Colonic mucosa (tissue), 4 donors: ENCODE measurements around the gene MKLN1. TPM values are rescaled to one million over a fixed set of nuclear protein-coding genes. Genes with fewer than 3 reads are reported as not detected.

Experiments used
- DNase-seq: peaks from one replicate; pipeline ENCODE4 v3.0.0-alpha.2; 2020
- H3K27ac ChIP-seq: fragments of 200-600 bp; one replicate; pipeline ENCODE4 v1.8.0; 2021
- H3K27me3 ChIP-seq: fragments of 200-600 bp; one replicate; pipeline ENCODE4 v1.8.0; 2021
- H3K36me3 ChIP-seq: fragments of 200-600 bp; one replicate; pipeline ENCODE4 v1.8.0; 2021
- H3K4me1 ChIP-seq: fragments of 200-600 bp; one replicate; pipeline ENCODE4 v1.8.0; 2021; ENCODE audit warnings: mild to moderate bottlenecking
- H3K4me3 ChIP-seq: fragments of 200-600 bp; one replicate; pipeline ENCODE4 v1.8.0; 2021
- H3K9ac ChIP-seq, 2 donors: one replicate each; pipeline ENCODE4 v1.7.0; 2013; ENCODE audit warnings: control low read depth in 2 of 2, low read depth in 2 of 2, low read length in 2 of 2
- H3K9me3 ChIP-seq: fragments of 200-600 bp; one replicate; pipeline ENCODE4 v1.8.0; 2021
- CTCF ChIP-seq: fragments of 200-600 bp; IDR thresholded peaks from one replicate; pipeline ENCODE4 v1.8.0; 2022; ENCODE audit warnings: antibody characterized with exemption, mild to moderate bottlenecking
- intact Hi-C: fragments of 100-400 bp; cut with DNase I; formaldehyde crosslinking; loops from one replicate; pipeline ENCODE4 v1.14.1; 2022
- total RNA-seq, 2 donors: library from RNA; stranded (reverse); fragmentation: NEBNext Ultra II Directional in 1 of 2; extraction: Animal tissue kit (Norgen Biotek cat#: 25700) in 1 of 2; gene quantifications; one replicate each; pipeline ENCODE4 v1.2.1, GENCODE V29; 2021
- donor health status: healthy.
- donor health status: DM: no; HTN: no; CAD: no.
- donor health status: DM: no; HTN: no; CAD: no.

MKLN1 gene
- total RNA-seq, 2 donors from 2014 or later = 35.1 to 48.7 TPM

DNA sequence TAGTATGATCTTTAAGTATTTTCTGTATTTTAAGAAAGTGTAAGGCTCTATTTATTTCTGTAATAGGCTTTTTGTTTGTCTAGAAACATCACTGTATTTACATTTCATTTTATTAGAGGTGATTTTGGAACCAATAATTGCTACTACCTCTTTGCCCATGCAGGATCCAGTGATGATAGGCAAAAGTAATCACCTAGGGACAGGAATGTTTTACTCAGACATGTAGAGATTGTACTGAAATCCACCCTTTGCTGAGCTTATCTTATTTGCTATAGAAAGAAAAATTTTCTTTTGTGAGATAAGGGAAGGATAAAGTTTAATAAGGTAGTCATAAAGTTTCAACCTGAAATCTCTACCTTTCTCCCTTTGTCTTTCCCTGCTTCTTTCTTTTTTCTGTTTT, 73.5 kb downstream of the MKLN1 start:
- intact Hi-C loops = no loop called here
- Histone ChIP-seq H3K4me1 (no peaks in the 10 kb centered on the region), H3K4me3 (no peak overlapping the region), H3K27ac (no peak overlapping the region), H3K36me3 (no peaks in the 10 kb centered on the region), H3K9me3 (no peaks in the 10 kb centered on the region), H3K9ac (no peak overlapping the region), H3K27me3 (no peaks in the 10 kb centered on the region)
- TF ChIP-seq CTCF = no peak
- no peak for DNase-seq

- H3K27me3 ChIP-seq = no peaks in the 10 kb centered on the region
- H3K9me3 ChIP-seq = no peaks in the 10 kb centered on the region
- H3K9ac ChIP-seq = no peak overlapping the region
- H3K4me1 ChIP-seq = no peaks in the 10 kb centered on the region
- H3K27ac ChIP-seq = no peak overlapping the region
- intact Hi-C loops = no loop called here
- H3K36me3 ChIP-seq = no peaks in the 10 kb centered on the region
- DNase-seq = no peak
- TF ChIP-seq CTCF = no peak
- H3K4me3 ChIP-seq = no peak overlapping the region
Measured at GRCh38 chr7:131403322-131403721, 75.6 kb downstream of the MKLN1 start.

DNA sequence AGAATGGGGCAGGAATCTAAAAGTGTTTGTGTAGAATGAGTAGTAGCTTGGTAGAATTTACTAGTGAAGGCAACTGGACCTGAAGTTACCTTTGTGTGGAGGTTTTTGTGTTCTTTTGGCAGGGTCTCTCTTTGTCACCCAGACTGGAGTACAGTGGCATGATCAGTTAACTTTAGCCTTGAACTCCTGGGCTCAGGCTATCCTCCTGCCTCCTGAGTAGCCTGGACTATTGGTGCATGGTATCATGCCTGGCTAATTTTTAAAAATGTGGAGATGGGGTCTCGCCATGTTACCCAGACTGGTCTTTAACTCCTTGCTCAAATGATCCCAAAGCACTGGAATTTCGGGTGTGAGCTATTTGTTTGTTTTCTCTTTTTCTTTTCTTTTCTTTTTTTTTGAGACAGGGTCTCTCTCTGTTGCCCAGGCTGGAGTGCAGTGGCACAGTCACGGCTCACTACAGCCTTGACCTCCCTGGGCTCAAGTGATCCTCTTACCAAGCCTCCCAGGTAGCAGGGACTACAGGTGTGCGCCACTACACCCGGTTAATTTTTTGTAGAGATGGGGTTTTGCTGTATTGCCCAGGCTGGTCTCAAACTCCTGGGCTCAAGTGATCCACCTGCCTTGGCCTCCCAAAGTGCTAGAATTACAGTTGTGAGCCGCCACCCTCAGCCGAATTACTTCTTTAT, 76.7 kb downstream of the MKLN1 start:
- H3K27me3 ChIP-seq = no peaks in the 10 kb centered on the region
- intact Hi-C loops = no loop called here
- H3K36me3 ChIP-seq = no peaks in the 10 kb centered on the region
- no peaks in the 10 kb centered on the region for H3K4me1 ChIP-seq
- H3K9ac ChIP-seq = no peak overlapping the region
- no peak overlapping the region for H3K4me3 ChIP-seq
- no peak overlapping the region for H3K27ac ChIP-seq
- TF ChIP-seq CTCF = no peak
- DNase-seq = no peak
- no peaks in the 10 kb centered on the region for H3K9me3 ChIP-seq

DNA sequence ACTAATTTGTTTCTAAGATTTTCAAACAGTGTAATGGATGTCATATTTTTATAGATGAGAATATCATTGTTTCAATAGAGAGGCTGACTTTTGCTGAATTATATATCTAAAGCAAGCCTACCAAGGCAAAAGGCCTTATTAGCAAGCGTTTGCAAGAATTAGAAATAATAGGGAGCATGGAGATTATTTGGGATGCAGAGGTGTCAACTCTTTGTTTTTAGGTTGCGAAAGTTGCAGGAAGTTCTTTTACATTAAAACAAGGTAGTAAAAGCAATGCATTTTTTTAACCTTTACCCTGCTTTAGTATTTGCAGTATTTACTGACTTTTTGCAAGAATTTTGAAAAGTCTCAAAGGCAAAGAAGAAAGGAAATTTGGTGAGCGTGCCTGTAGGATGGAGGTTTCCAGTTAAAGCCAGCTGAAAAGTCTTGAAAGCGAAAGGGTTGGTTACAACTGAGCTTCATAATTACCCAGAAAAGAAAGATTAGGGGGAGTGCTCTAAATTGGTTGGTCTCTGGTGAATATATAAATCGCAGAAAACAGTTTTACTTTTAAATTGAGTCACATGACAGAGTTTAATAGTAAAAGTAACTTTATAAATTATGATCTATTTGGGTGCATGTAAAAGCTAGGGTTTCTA, 81.6 kb downstream of the MKLN1 start:
- H3K36me3 ChIP-seq = no peaks in the 10 kb centered on the region
- H3K9me3 ChIP-seq = no peaks in the 10 kb centered on the region
- H3K4me1 ChIP-seq = no peaks in the 10 kb centered on the region
- no peak for DNase-seq
- intact Hi-C loops = no loop called here
- H3K27me3 ChIP-seq = no peaks in the 10 kb centered on the region
- no peak overlapping the region for H3K27ac ChIP-seq
- H3K9ac ChIP-seq = no peak overlapping the region
- no peak overlapping the region for H3K4me3 ChIP-seq
- no peak for TF ChIP-seq CTCF

GRCh38 chr7:131412031-131412430, 84.4 kb downstream of the MKLN1 start:
- Histone ChIP-seq H3K36me3 (no peaks in the 10 kb centered on the region), H3K4me3 (no peak overlapping the region), H3K4me1 (no peaks in the 10 kb centered on the region), H3K9me3 (no peaks in the 10 kb centered on the region), H3K9ac (no peak overlapping the region), H3K27ac (no peak overlapping the region), H3K27me3 (no peaks in the 10 kb centered on the region)
- TF ChIP-seq CTCF = no peak
- intact Hi-C loops = no loop called here
- DNase-seq = no peak
